Nephron progenitor cell (in vitro differentiated cells): ENCODE results near the gene RP9.

Source experiments
- DNase-seq: peaks from one replicate; pipeline ENCODE4 v3.0.0; 2021
- H3K27ac Mint-ChIP-seq: 2 replicates; pipeline ENCODE4 v1.8.0; 2021; ENCODE audit warnings: mild to moderate bottlenecking, moderate library complexity, mixed read lengths
- H3K27me3 Mint-ChIP-seq: 2 replicates; pipeline ENCODE4 v1.8.0; 2021; ENCODE audit warnings: mild to moderate bottlenecking, low read depth, mixed read lengths; ENCODE audit not compliant: poor library complexity
- H3K36me3 Mint-ChIP-seq: 2 replicates; pipeline ENCODE4 v1.8.0; 2021; ENCODE audit warnings: low read depth, mixed read lengths
- H3K4me1 Mint-ChIP-seq: 2 replicates; pipeline ENCODE4 v1.8.0; 2021; ENCODE audit warnings: mixed read lengths
- H3K4me3 Mint-ChIP-seq: 2 replicates; pipeline ENCODE4 v1.8.0; 2021; ENCODE audit warnings: mild to moderate bottlenecking, moderate library complexity, mixed read lengths
- H3K9me3 Mint-ChIP-seq: 2 replicates; pipeline ENCODE4 v1.8.0; 2021; ENCODE audit warnings: mild to moderate bottlenecking, moderate library complexity, mixed read lengths
- TF ChIP-seq, protein P1 (sequence below): fragments of 200-600 bp; sonication (generic); IDR thresholded peaks from 2 replicates; pipeline ENCODE4 v1.5.0; 2021; ENCODE audit warnings: antibody characterized with exemption

RP9 gene, protein sequence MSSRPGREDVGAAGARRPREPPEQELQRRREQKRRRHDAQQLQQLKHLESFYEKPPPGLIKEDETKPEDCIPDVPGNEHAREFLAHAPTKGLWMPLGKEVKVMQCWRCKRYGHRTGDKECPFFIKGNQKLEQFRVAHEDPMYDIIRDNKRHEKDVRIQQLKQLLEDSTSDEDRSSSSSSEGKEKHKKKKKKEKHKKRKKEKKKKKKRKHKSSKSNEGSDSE

DNA sequence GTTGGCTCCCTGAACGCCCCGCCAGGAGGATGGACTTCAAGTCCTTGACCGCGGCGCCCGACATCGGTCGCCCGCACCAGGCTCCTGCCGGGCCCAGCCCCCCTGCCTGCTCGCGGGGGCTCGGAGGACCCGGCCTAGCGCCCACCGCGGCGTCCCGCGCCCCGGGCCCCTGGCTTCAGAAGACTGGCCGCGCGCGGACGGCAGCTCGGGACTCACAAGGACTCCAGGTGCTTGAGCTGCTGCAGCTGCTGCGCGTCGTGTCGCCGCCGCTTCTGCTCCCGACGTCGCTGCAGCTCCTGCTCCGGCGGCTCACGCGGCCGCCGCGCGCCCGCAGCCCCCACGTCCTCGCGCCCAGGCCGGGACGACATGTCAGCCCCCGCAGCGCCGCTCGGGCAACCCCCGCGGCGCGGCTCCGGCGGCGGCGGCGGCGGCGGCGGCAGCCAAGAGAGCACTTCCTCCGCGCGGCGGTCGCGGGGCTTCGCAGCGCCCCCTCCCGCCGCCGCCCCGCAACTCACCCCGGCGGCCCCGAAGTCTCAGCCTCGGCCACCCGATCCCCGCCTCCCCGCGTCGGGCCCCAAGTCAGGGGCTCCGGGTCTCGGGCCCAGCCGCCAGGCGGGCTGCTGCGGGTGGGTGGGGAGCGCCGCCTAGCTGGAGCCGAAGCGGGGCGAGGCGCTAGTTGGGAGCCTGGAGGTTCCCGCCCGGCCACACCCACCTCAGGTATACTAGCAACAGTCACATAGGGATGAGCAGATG is at the start of gene RP9:
Gene RP9, minus strand, starts transcription at position 400 of the 753 bp plus-strand sequence. Its CDS starts 32 bp downstream, at position 368.
- peak within 1 kb of the TSS; percentile 91 for H3K27ac Mint-ChIP-seq

DNA sequence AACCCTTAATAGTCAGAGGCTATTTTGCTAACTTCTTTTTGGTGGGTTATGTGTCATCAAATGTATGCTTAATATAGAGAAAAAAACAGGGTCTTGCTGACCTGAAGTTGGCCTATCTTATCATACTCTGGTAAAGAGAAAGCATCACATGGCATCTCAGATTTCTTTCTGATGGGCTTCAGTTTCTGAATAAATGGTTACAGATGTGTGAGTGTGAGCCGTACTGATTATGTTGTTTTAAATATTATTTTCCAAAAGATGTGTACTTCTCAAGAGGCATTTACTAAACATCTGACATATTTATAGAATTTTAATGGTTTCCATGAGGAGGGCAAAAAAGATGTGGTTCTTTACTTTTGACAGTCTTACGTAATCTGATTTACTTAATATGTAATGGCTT is 48.6 kb upstream of the RP9 start:
- Mint-ChIP-seq H3K27ac (no peak overlapping the region), H3K27me3 (no peaks in the 10 kb centered on the region), H3K36me3 (peaks cover 21% of the 10 kb centered on the region), H3K4me1 (peaks cover 4% of the 10 kb centered on the region), H3K9me3 (peaks cover 13% of the 10 kb centered on the region), H3K4me3 (no peak overlapping the region)
- no peak for DNase-seq
- TF ChIP-seq, protein P1, sequence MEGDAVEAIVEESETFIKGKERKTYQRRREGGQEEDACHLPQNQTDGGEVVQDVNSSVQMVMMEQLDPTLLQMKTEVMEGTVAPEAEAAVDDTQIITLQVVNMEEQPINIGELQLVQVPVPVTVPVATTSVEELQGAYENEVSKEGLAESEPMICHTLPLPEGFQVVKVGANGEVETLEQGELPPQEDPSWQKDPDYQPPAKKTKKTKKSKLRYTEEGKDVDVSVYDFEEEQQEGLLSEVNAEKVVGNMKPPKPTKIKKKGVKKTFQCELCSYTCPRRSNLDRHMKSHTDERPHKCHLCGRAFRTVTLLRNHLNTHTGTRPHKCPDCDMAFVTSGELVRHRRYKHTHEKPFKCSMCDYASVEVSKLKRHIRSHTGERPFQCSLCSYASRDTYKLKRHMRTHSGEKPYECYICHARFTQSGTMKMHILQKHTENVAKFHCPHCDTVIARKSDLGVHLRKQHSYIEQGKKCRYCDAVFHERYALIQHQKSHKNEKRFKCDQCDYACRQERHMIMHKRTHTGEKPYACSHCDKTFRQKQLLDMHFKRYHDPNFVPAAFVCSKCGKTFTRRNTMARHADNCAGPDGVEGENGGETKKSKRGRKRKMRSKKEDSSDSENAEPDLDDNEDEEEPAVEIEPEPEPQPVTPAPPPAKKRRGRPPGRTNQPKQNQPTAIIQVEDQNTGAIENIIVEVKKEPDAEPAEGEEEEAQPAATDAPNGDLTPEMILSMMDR: no peak

More for the DNA sequence above, at the start of gene RP9:
- Mint-ChIP-seq H3K4me1 (peaks cover 48% of the 10 kb centered on the region), H3K27me3 (peaks cover 23% of the 10 kb centered on the region), H3K36me3 (no peaks in the 10 kb centered on the region), H3K4me3 (peak within 1 kb of the TSS; percentile 97), H3K9me3 (no peaks in the 10 kb centered on the region)
- DNase-seq: peak; percentile 86
- TF ChIP-seq, protein P1: peak; percentile 38

DNA sequence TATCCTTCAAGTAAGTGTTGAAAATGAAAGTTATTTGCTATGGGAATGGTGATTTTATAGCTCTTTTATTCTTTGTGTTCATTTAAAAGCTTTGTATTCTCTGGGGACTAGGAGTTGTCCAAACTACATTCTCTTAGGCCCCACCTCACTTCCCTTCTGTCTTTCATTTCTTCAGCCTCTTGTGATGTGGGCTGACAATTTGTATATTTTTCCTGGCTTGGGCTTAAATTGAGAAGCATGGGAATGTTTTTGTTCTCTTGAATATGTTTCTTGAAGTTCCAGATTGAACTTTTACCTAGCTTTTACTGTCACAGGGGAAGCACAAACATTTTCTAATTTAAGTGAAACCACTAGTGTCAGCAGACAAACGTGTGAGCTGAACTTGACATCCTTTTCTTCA is 48.1 kb upstream of the RP9 start:
- peaks cover 4% of the 10 kb centered on the region for H3K4me1 Mint-ChIP-seq
- H3K4me3 Mint-ChIP-seq: no peak overlapping the region
- TF ChIP-seq, protein P1: no peak
- no peak overlapping the region for H3K27ac Mint-ChIP-seq
- no peaks in the 10 kb centered on the region for H3K27me3 Mint-ChIP-seq
- H3K36me3 Mint-ChIP-seq: peaks cover 18% of the 10 kb centered on the region
- H3K9me3 Mint-ChIP-seq: peaks cover 8% of the 10 kb centered on the region
- DNase-seq: no peak

DNA sequence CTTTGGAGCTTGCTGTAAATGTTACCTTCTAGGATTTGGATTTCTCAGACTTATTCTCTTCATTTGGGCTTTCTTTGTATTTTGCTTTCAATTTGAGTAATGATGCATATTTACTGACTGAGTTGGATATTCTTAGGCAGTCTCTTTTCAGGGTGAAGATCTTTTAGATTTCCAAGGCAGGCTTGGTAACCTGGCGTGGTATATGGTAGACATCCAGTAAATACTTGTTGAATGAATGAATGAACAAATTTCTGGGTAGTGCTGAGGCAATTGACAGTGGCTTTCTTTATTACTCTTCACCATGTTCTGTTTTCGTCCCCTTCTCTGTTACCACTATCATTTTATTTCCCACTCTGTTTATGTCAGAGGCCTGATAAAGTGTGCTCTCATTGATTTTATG is 47.2 kb upstream of the RP9 start:
- peaks cover 4% of the 10 kb centered on the region for H3K4me1 Mint-ChIP-seq

DNA sequence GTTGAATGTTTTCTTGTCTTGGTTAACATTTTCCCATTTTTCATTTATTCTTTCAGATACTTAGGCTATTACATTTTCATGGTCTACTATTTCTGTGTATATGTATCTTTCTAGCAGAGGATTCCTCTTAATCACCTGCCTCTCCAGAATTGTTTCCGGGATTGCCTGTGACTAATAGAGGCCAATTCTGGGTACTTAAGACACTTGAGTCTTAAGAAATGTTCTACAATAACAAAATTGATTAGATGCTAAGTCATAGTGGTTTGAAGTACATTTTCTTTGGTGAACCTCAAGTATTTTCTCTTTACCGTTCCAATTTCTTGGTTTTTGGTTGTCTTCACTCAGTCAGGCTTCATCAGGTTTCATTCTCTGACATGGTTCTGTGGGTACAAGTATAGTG is 46.6 kb upstream of the RP9 start:
- TF ChIP-seq, protein P1: no peak
- H3K4me3 Mint-ChIP-seq: no peak overlapping the region
- DNase-seq: no peak
- H3K36me3 Mint-ChIP-seq: peaks cover 9% of the 10 kb centered on the region
- peaks cover 4% of the 10 kb centered on the region for H3K4me1 Mint-ChIP-seq
- H3K27ac Mint-ChIP-seq: no peak overlapping the region
- H3K9me3 Mint-ChIP-seq: no peaks in the 10 kb centered on the region
- no peaks in the 10 kb centered on the region for H3K27me3 Mint-ChIP-seq

More for the DNA sequence above, 47.2 kb upstream of the RP9 start:
- no peak overlapping the region for H3K27ac Mint-ChIP-seq
- H3K9me3 Mint-ChIP-seq: no peaks in the 10 kb centered on the region
- DNase-seq: no peak
- TF ChIP-seq, protein P1: no peak
- H3K4me3 Mint-ChIP-seq: no peak overlapping the region
- H3K27me3 Mint-ChIP-seq: no peaks in the 10 kb centered on the region
- H3K36me3 Mint-ChIP-seq: peaks cover 9% of the 10 kb centered on the region

DNA sequence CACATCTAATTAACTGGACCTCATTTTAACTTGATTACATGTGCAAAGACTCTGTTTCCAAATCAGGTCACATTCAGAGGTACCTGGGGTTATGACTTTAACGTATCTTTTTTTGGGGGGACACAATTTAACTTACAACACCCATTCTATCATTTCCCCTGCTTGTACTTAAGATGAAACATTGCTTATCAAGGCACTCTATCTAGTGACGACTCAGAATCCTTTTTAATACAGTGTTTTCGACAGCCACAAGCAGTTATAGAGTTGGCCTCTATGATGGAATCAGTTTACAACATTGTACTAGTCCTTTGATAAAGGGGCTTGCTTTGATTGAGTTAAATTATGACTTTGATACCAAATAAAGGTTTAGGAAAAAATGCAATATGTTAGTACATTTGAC is 42.9 kb upstream of the RP9 start:
- DNase-seq: no peak
- peaks cover 4% of the 10 kb centered on the region for H3K4me1 Mint-ChIP-seq
- no peaks in the 10 kb centered on the region for H3K9me3 Mint-ChIP-seq
- H3K36me3 Mint-ChIP-seq: peaks cover 9% of the 10 kb centered on the region
- no peaks in the 10 kb centered on the region for H3K27me3 Mint-ChIP-seq
- no peak overlapping the region for H3K27ac Mint-ChIP-seq
- TF ChIP-seq, protein P1: no peak
- H3K4me3 Mint-ChIP-seq: no peak overlapping the region
